HG03520 (cell line): ENCODE results near the gene CCR7.

Source experiments
- ATAC-seq: cut with Tn5 transposase; IDR thresholded peaks from one replicate; pipeline ENCODE4 v1.9.1; 2021; ENCODE audit warnings: mild to moderate bottlenecking, moderate library complexity; ENCODE audit not compliant: unreplicated experiment

The CCR7 gene

GRCh38 chr17:40522250-40522960, 42.9 kb downstream of the CCR7 start:
- no peak for ATAC-seq

- no peak for ATAC-seq
Observed at GRCh38 chr17:40520991-40521453, 44.2 kb downstream of the CCR7 start.

- ATAC-seq = no peak
Observed at GRCh38 chr17:40519089-40519775, 46.0 kb downstream of the CCR7 start.

- ATAC-seq = no peak
Observed at GRCh38 chr17:40518401-40519088, 46.7 kb downstream of the CCR7 start.

- no peak for ATAC-seq
Observed at GRCh38 chr17:40517981-40518380, 47.3 kb downstream of the CCR7 start.

GRCh38 chr17:40517286-40517662, 48.0 kb downstream of the CCR7 start:
- ATAC-seq = no peak

GRCh38 chr17:40516581-40517285, 48.5 kb downstream of the CCR7 start:
- ATAC-seq = no peak

- ATAC-seq = no peak
Observed at GRCh38 chr17:40515491-40516041, 49.7 kb downstream of the CCR7 start.

- no peak for ATAC-seq
Observed at GRCh38 chr17:40515011-40515410, 50.3 kb downstream of the CCR7 start.

GRCh38 chr17:40514013-40514875, 51.0 kb downstream of the CCR7 start:
- no peak for ATAC-seq

GRCh38 chr17:40511667-40512220, 53.5 kb downstream of the CCR7 start:
- no peak for ATAC-seq

- ATAC-seq = no peak
Observed at GRCh38 chr17:40511136-40511535, 54.1 kb downstream of the CCR7 start.

GRCh38 chr17:40510328-40510648, 55.0 kb downstream of the CCR7 start:
- no peak for ATAC-seq

GRCh38 chr17:40509626-40510327, 55.5 kb downstream of the CCR7 start:
- ATAC-seq = no peak

GRCh38 chr17:40506786-40507185, 58.5 kb downstream of the CCR7 start:
- ATAC-seq = no peak
